ENCODE measurements around the gene KRTAP10-3.
"Not testable (repeated sequence)": the region's sequence is repeated elsewhere in the genome, so short reads cannot be mapped to it uniquely, and the experiment has no call there.

KRTAP10-3 gene

GRCh38 chr21:44590897-44591800, 32.6 kb upstream of the KRTAP10-3 start:
- not testable (repeated sequence) for DNase-seq (ENCODE audit: insufficient read length, low spot score); FAIRE-seq

GRCh38 chr21:44590311-44590721, 31.7 kb upstream of the KRTAP10-3 start:
- DNase-seq (ENCODE audit: insufficient read length, low spot score): no peak
- no peak for FAIRE-seq

- DNase-seq (ENCODE audit: insufficient read length, low spot score): no peak
- no peak for FAIRE-seq
Observed at GRCh38 chr21:44589586-44590305, 31.2 kb upstream of the KRTAP10-3 start.

- FAIRE-seq: no peak
- DNase-seq (ENCODE audit: insufficient read length, low spot score): no peak
Observed at GRCh38 chr21:44589094-44589493, 30.5 kb upstream of the KRTAP10-3 start.

- DNase-seq (ENCODE audit: insufficient read length, low spot score): no peak
- FAIRE-seq: no peak
Observed at GRCh38 chr21:44585892-44586291, 27.3 kb upstream of the KRTAP10-3 start.

GRCh38 chr21:44583800-44584147, 25.2 kb upstream of the KRTAP10-3 start:
- FAIRE-seq (no peak), DNase-seq (ENCODE audit: insufficient read length, low spot score) (no peak)

GRCh38 chr21:44583089-44583799, 24.6 kb upstream of the KRTAP10-3 start:
- no peak for DNase-seq (ENCODE audit: insufficient read length, low spot score)
- no peak for FAIRE-seq

GRCh38 chr21:44582055-44582454, 23.5 kb upstream of the KRTAP10-3 start:
- FAIRE-seq (no peak), DNase-seq (ENCODE audit: insufficient read length, low spot score) (no peak)

GRCh38 chr21:44581158-44581557, 22.6 kb upstream of the KRTAP10-3 start:
- DNase-seq (ENCODE audit: insufficient read length, low spot score) (no peak), FAIRE-seq (no peak)

- not testable (repeated sequence) for DNase-seq (ENCODE audit: insufficient read length, low spot score); FAIRE-seq
Observed at GRCh38 chr21:44580231-44580821, 21.7 kb upstream of the KRTAP10-3 start, which contains the start of gene KRTAP10-5. KRTAP10-5 (minus strand) TSS chr21:44580604; CDS start chr21:44580578, 26 bp downstream.

- DNase-seq (ENCODE audit: insufficient read length, low spot score): no peak
- no peak for FAIRE-seq
Observed at GRCh38 chr21:44579833-44580144, 21.2 kb upstream of the KRTAP10-3 start.

GRCh38 chr21:44579056-44579832, 20.6 kb upstream of the KRTAP10-3 start:
- DNase-seq (ENCODE audit: insufficient read length, low spot score): no peak
- no peak for FAIRE-seq

- FAIRE-seq: no peak
- DNase-seq (ENCODE audit: insufficient read length, low spot score): no peak
Observed at GRCh38 chr21:44578371-44579055, 19.9 kb upstream of the KRTAP10-3 start.

GRCh38 chr21:44576025-44576420, 17.4 kb upstream of the KRTAP10-3 start:
- DNase-seq (ENCODE audit: insufficient read length, low spot score) (no peak), FAIRE-seq (no peak)

GRCh38 chr21:44575307-44576024, 16.9 kb upstream of the KRTAP10-3 start:
- DNase-seq (ENCODE audit: insufficient read length, low spot score): no peak
- no peak for FAIRE-seq

GRCh38 chr21:44574457-44575306, 16.1 kb upstream of the KRTAP10-3 start:
- FAIRE-seq: no peak
- no peak for DNase-seq (ENCODE audit: insufficient read length, low spot score)

GRCh38 chr21:44573630-44574456, 15.2 kb upstream of the KRTAP10-3 start, which contains the start of gene KRTAP10-4:
KRTAP10-4 (plus strand) TSS chr21:44573729; CDS start chr21:44573759, 30 bp downstream.
- not testable (repeated sequence) for DNase-seq (ENCODE audit: insufficient read length, low spot score); FAIRE-seq
